HEK293 (cell line): ENCODE results near the gene ZNF749.
A peak's percentile ranks its signal among the peaks of the same experiment; 100 is the strongest.

ENCODE experiments used
- GFI1B ChIP-seq: fragments of 450-650 bp; formaldehyde crosslinking; IDR thresholded peaks from 2 replicates; pipeline ENCODE4 v1.5.1; 2016; ENCODE audit warnings: missing biosample characterization, missing genetic modification characterization
- GLIS1 ChIP-seq: fragments of 450-650 bp; formaldehyde crosslinking; IDR thresholded peaks from 2 replicates; pipeline ENCODE4 v1.5.1; 2016; ENCODE audit warnings: missing biosample characterization, missing genetic modification characterization
- GLIS2 ChIP-seq: fragments of 450-650 bp; formaldehyde crosslinking; IDR thresholded peaks from 2 replicates; pipeline ENCODE4 v1.5.1; 2016; ENCODE audit warnings: missing biosample characterization, missing genetic modification characterization
- HOXA7 ChIP-seq: sonication (generic); formaldehyde crosslinking; IDR thresholded peaks from 2 replicates; pipeline ENCODE4 v1.8.1; 2022; ENCODE audit warnings: missing genetic modification reagents, borderline replicate concordance
- KLF1 ChIP-seq: fragments of 450-650 bp; formaldehyde crosslinking; IDR thresholded peaks from 2 replicates; pipeline ENCODE4 v1.5.1; 2016; ENCODE audit warnings: missing biosample characterization, missing genetic modification characterization
- KLF9 ChIP-seq: fragments of 450-650 bp; formaldehyde crosslinking; IDR thresholded peaks from 2 replicates; pipeline ENCODE4 v1.5.1; 2016; ENCODE audit warnings: missing biosample characterization, missing genetic modification characterization, low read depth
- OSR2 ChIP-seq: fragments of 450-650 bp; formaldehyde crosslinking; IDR thresholded peaks from 2 replicates; pipeline ENCODE4 v1.5.1; 2016; ENCODE audit warnings: missing biosample characterization, missing genetic modification characterization
- RBAK ChIP-seq: fragments of 450-650 bp; formaldehyde crosslinking; IDR thresholded peaks from 2 replicates; pipeline ENCODE4 v1.5.1; 2016; ENCODE audit warnings: missing biosample characterization, missing genetic modification characterization
- REST ChIP-seq: fragments of 450-650 bp; formaldehyde crosslinking; IDR thresholded peaks from 2 replicates; pipeline ENCODE4 v1.5.1; 2016; ENCODE audit warnings: missing biosample characterization, missing genetic modification characterization
- ZFHX2 ChIP-seq: fragments of 450-650 bp; formaldehyde crosslinking; conservative IDR thresholded peaks from 2 replicates; pipeline ENCODE4 v1.5.1; 2016; ENCODE audit warnings: missing biosample characterization, missing genetic modification characterization
- ZNF18 ChIP-seq: fragments of 450-650 bp; formaldehyde crosslinking; IDR thresholded peaks from 2 replicates; pipeline ENCODE4 v1.5.1; 2016; ENCODE audit warnings: missing biosample characterization, missing genetic modification characterization
- ZNF248 ChIP-seq: fragments of 450-650 bp; formaldehyde crosslinking; IDR thresholded peaks from 2 replicates; pipeline ENCODE4 v1.5.1; 2017; ENCODE audit warnings: missing biosample characterization, missing genetic modification characterization
- ZNF274 ChIP-seq, 2 experiments: fragments of 200-500 bp in 1 of 2; fragments of 450-650 bp in 1 of 2; sonication (Bioruptor generic) in 1 of 2; formaldehyde crosslinking in 1 of 2; IDR thresholded peaks; 2 replicates each; pipeline versions ENCODE4 v1.5.1 to v1.6.1; 2014 to 2016; ENCODE audit warnings: borderline replicate concordance in 1 of 2, inconsistent platforms in 1 of 2, low read length in 1 of 2, missing biosample characterization in 1 of 2, missing genetic modification characterization in 1 of 2
- ZNF280D ChIP-seq: fragments of 450-650 bp; formaldehyde crosslinking; IDR thresholded peaks from 2 replicates; pipeline ENCODE4 v1.5.1; 2016; ENCODE audit warnings: missing biosample characterization, missing genetic modification characterization
- ZNF391 ChIP-seq: fragments of 450-650 bp; formaldehyde crosslinking; IDR thresholded peaks from 2 replicates; pipeline ENCODE4 v1.5.1; 2016; ENCODE audit warnings: low read depth, missing biosample characterization, missing genetic modification characterization, borderline replicate concordance
- ZNF416 ChIP-seq: fragments of 450-650 bp; formaldehyde crosslinking; IDR thresholded peaks from 2 replicates; pipeline ENCODE4 v1.5.1; 2016; ENCODE audit warnings: missing biosample characterization, missing genetic modification characterization
- ZNF449 ChIP-seq: fragments of 450-650 bp; formaldehyde crosslinking; IDR thresholded peaks from 2 replicates; pipeline ENCODE4 v1.5.1; 2017; ENCODE audit warnings: missing biosample characterization, mild to moderate bottlenecking, missing genetic modification characterization, moderate library complexity
- ZNF518A ChIP-seq: fragments of 450-650 bp; formaldehyde crosslinking; conservative IDR thresholded peaks from 2 replicates; pipeline ENCODE4 v1.5.1; 2016; ENCODE audit warnings: low read depth, missing biosample characterization, missing genetic modification characterization
- ZNF548 ChIP-seq: fragments of 450-650 bp; formaldehyde crosslinking; IDR thresholded peaks from 2 replicates; pipeline ENCODE4 v1.5.1; 2016; ENCODE audit warnings: missing biosample characterization, missing genetic modification characterization
- ZNF555 ChIP-seq: fragments of 450-650 bp; formaldehyde crosslinking; conservative IDR thresholded peaks from 2 replicates; pipeline ENCODE4 v1.5.1; 2017; ENCODE audit warnings: missing biosample characterization, mild to moderate bottlenecking, missing genetic modification characterization, inconsistent platforms
- ZNF596 ChIP-seq: fragments of 450-650 bp; IDR thresholded peaks from 2 replicates; pipeline ENCODE4 v1.5.0; 2018; ENCODE audit warnings: missing biosample characterization, mild to moderate bottlenecking, missing genetic modification characterization, moderate library complexity
- ZNF629 ChIP-seq: fragments of 450-650 bp; formaldehyde crosslinking; IDR thresholded peaks from 2 replicates; pipeline ENCODE4 v1.5.1; 2017; ENCODE audit warnings: missing biosample characterization, missing genetic modification characterization
- ZNF830 ChIP-seq: fragments of 450-650 bp; IDR thresholded peaks from 2 replicates; pipeline ENCODE4 v1.5.0; 2018; ENCODE audit warnings: missing biosample characterization, missing genetic modification characterization, low read depth, mild to moderate bottlenecking, moderate library complexity

Gene ZNF749

GRCh38 chr19:57389730-57390598 lies 45.2 kb upstream of the ZNF749 start, which contains the start of gene ZNF548 (continued):
- TF ChIP-seq ZNF18 (tag by site-specific recombination) = peak; percentile 85
- TF ChIP-seq ZNF280D (tag by site-specific recombination) = no peak
- no peak for TF ChIP-seq ZNF449 (tag by site-specific recombination)
- peak; percentile 99 for TF ChIP-seq ZNF629 (tag by site-specific recombination)
- 0 out of 2 replicates have a peak, but pooled peaks have one; percentile 42 for TF ChIP-seq ZNF391 (tag by site-specific recombination)
- TF ChIP-seq ZNF248 (tag by site-specific recombination) = no peak
- TF ChIP-seq ZFHX2 (tag by site-specific recombination) = peak; percentile 62
- TF ChIP-seq ZNF548 (tag by site-specific recombination) = 0 out of 2 replicates have a peak, but pooled peaks have one; percentile 15
- no peak for TF ChIP-seq ZNF596 (tag by site-specific recombination)
- no peak for TF ChIP-seq ZNF555 (tag by site-specific recombination)
- no peak for TF ChIP-seq RBAK
- no peak for TF ChIP-seq GFI1B (tag by site-specific recombination)
- TF ChIP-seq ZNF518A (tag by site-specific recombination) = peak; percentile 78
- TF ChIP-seq OSR2 (tag by site-specific recombination) = no peak
- no peak for TF ChIP-seq ZNF830
- TF ChIP-seq KLF9 (tag by site-specific recombination) = no peak; the same call in 1 of the 2 replicates
- TF ChIP-seq GLIS1 (tag by site-specific recombination) = peak; percentile 80
- no peak for TF ChIP-seq KLF1 (tag by site-specific recombination)
- no peak for TF ChIP-seq ZNF274 (IDR thresholded peaks at IDR 0.05; ENCODE audit: low read length)
- TF ChIP-seq ZNF274 (tag by site-specific recombination; IDR thresholded peaks at IDR 0.05; ENCODE audit: borderline replicate concordance) = no peak
- TF ChIP-seq REST (tag by site-specific recombination) = no peak
- TF ChIP-seq HOXA7 (CRISPR knock-in tag) = no peak
- TF ChIP-seq GLIS2 (tag by site-specific recombination) = peak; percentile 65
- no peak for TF ChIP-seq ZNF416 (tag by site-specific recombination)
